ENCODE results near the gene OR5J2.
"Not testable (repeated sequence)": the region's sequence is repeated elsewhere in the genome, so short reads cannot be mapped to it uniquely, and the experiment has no call there.

The OR5J2 gene

DNA sequence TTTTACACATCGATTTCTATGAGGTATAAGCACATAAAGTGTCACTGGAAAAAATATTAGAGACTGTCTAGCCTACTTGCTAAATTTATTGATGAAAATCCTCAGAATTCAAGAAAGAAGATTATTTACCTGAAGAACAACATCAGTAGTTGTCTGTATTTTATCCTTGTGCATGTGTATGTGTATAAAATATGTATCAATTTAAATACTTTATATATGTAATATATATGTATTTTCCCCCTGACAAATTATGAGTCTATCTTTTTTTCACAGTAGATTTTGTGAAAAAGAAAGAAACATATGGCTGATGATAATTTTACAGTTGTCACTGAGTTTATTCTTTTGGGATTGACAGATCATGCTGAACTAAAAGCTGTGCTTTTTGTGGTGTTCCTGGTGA, at the start of gene OR5J2:
Gene OR5J2 (plus strand): TSS at position 301 of the 400 bp plus-strand sequence. CDS start 0 bp downstream, at position 301.
- DNase-seq (ENCODE audit: low spot score): no peak
- no peak for FAIRE-seq

GRCh38 chr11:56140151-56140661, 36.2 kb upstream of the OR5J2 start, which contains the start of gene OR8J3:
Gene OR8J3 (minus strand): TSS chr11:56140201. CDS start chr11:56137718, 2,483 bp downstream.
- no peak for FAIRE-seq

DNA sequence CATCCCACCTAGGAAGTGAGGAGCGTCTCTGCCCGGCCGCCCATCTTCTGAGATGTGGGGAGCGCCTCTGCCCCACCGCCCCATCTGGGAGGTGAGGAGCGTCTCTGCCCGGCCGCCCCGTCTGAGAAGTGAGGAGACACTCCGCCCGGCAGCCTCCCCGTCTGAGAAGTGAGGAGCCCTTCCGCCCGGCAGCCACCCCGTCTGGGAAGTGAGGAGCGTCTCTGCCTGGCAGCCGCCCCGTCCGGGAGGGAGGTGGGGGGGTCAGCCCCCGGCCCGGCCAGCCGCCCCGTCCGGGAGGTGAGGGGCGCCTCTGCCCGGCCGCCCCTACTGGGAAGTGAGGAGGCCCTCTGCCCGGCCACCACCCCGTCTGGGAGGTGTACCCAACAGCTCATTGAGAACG, 32.7 kb upstream of the OR5J2 start:
- FAIRE-seq; DNase-seq (ENCODE audit: low spot score): not testable (repeated sequence)

More at GRCh38 chr11:56140151-56140661, 36.2 kb upstream of the OR5J2 start, which contains the start of gene OR8J3:
- no peak for DNase-seq (ENCODE audit: low spot score)

GRCh38 chr11:56151376-56151775, 25.0 kb upstream of the OR5J2 start:
- FAIRE-seq: no peak
- no peak for DNase-seq (ENCODE audit: low spot score)

DNA sequence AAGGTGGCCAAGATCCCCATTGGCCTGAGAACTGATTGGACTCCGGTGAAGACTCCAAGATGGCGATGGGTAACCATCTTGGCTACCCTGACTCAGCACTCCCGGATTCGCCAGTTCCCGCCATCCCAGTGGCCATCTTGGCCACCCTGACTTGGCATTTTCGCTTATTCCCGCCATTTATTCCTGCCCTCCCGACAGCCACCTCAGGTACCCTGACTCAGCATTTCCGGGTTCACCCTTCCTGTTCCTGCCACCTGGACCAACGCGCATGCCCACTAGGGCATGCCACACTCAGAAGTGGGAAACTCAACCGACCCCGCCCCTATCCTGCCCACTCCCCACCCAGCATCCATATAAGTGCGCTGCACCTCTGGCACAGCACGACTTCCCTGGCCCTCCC, 24.1 kb upstream of the OR5J2 start:
- DNase-seq (ENCODE audit: low spot score) (no peak), FAIRE-seq (no peak)

DNA sequence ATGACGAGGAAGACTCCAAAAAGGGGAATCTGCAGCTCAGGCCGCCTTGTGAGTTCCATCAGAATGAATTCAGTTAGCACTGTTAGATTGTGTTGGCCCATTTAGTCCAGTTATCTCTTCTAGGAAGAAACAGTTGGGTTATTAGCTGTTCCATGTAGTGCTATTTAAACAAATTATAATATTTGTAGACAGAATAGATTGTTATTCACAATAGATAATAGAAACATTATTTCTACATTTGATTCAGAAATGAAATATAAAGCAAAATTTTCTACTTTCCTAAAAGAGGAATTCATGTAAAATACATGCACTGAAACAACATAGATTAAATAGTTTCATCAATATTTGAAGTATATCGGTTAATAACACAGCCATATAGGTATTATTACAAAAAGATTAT, 16.2 kb upstream of the OR5J2 start, which contains the start of gene OR8K5:
Gene OR8K5 (minus strand): TSS at position 101 of the 400 bp plus-strand sequence. CDS start 0 bp downstream, at position 101.
- DNase-seq (ENCODE audit: low spot score): no peak
- FAIRE-seq: no peak

DNA sequence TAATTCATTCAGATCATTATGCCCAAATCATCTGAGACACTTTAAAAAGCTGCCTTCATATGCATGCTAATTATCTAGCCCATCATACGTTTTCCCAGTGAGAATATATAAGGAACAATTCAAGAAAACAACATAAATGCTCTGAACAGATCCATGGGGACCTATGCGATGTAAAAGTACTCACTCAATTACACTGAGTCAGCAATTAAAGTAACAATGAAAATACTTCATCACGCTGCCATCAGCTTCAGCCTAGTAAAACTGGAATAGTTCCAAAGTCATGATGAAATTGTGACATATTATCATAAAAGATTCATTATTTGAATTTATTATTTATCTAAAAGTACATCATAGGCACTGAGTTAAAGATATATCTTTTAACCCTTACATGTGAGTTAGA, 12.6 kb upstream of the OR5J2 start:
- no peak for FAIRE-seq

GRCh38 chr11:56172256-56172830, 4.1 kb upstream of the OR5J2 start:
- FAIRE-seq (no peak), DNase-seq (ENCODE audit: low spot score) (no peak)

More for the DNA sequence above, 12.6 kb upstream of the OR5J2 start:
- DNase-seq (ENCODE audit: low spot score): no peak

DNA sequence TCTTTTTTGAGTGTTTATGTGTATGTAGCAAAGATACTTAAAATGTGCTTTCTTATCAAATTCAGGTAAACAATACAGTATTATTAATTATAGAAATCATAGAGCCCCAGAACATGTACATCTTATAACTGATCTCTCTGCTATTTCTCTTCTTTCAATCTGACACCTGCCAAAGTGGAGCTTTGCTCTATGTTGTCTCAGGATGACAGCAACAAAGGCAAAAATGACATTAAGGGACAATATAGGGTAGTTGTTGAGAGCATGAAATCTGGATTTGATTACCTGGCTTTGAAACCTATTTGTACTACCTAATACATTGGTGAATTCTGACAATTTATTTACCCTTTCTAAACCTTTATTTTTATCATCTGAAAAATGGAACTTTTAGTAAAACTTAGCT, 7.0 kb downstream of the OR5J2 start:
- no peak for FAIRE-seq
- DNase-seq (ENCODE audit: low spot score): no peak

DNA sequence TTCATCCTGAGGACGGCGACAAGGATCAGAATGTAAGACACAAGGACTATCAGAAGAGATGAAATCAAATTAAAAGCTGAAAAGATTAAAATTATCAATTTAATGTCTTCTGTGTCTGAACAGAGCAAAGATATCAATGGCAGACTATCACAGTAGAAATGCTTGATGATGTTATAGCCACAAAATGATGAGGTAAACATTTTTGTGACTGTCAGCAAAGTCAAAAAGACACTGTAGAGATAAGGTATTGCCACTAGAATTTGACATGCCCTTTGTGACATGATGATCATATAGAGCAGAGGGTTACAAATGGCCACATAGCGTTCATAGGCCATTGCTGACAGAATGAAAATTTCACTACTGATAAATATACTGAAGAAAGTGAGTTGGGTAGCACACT, 12.2 kb downstream of the OR5J2 start:
- DNase-seq (ENCODE audit: low spot score) (no peak), FAIRE-seq (no peak)

DNA sequence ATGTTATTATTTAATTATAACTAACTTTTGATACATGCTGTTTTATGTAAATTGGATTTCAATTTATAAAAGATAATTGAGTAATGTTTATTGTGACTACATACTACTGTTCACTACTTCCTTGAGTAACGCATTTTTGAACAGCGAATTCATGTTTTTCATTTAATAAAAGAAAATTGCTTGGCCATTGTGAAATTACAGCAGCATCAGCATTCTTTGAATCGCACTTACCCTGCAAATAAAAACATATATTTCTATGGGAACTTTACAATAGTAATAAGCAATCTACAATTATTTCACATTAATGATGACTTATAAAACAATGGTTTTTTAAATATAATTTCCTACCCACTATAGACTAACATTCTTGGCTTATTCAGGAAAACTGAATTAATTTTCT, 20.3 kb downstream of the OR5J2 start:
- DNase-seq (ENCODE audit: low spot score): no peak
- no peak for FAIRE-seq

DNA sequence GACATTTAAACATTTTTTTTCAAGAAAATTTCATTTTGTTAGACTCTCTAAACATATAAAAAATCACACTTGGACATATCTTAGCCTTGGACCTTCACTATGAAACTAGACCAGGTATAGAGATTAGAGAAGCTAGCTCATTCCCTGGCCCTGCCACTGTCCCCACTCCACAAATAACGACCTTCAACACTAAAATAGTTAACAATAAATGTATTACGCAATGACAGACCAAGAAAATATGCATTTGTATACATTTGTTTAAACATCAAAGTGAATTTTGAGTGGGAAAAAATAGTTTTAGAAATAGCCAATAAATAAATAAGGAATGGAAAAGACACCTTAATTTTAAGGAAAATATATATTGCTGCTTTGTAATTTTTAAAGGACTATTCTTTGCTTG, 20.9 kb downstream of the OR5J2 start:
- DNase-seq (ENCODE audit: low spot score) (no peak), FAIRE-seq (no peak)

DNA sequence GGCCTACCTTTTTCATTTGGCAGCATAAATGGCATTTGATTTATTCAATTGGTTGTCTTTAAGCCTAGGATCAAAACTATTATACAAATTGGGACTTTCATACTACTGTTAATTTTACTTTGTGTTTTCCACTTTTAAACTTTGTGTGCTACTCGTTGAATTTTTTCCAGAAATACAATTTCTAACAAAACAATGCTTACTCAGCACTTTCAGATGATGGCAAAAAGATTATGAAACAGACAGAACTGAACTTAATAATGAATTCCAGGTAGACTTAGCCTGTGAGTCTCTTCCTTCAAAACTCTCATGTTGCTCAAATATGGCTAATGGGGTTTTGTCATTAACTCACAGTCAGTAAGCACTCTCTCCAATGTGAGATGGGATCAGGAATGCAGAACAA, 31.4 kb downstream of the OR5J2 start:
- no peak for DNase-seq (ENCODE audit: low spot score)
- FAIRE-seq: no peak

- no peak for DNase-seq (ENCODE audit: low spot score)
- FAIRE-seq: no peak
Measured at GRCh38 chr11:56214537-56214936, 38.1 kb downstream of the OR5J2 start.

DNA sequence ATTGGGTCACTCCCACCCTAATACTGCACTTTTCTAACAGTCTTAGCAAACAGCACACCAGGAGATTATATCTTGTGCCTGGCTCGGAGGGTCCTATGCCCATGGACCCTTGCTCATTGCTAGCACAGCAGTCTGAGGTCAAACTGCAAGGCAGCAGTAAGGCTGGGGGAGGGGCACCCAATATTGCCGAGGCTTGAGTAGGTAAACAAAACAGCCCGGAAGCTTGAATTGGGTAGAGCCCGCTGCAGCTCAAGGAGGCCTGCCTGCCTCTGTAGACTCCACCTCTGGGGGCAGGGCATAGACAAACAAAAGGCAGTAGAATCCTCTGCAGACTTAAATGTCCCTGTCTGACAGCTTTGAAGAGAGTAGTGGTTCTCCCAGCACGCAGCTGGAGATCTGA, 43.3 kb downstream of the OR5J2 start:
- DNase-seq (ENCODE audit: low spot score); FAIRE-seq: not testable (repeated sequence)
